Measurements from ENCODE around the gene CYB5D1.

DNA sequence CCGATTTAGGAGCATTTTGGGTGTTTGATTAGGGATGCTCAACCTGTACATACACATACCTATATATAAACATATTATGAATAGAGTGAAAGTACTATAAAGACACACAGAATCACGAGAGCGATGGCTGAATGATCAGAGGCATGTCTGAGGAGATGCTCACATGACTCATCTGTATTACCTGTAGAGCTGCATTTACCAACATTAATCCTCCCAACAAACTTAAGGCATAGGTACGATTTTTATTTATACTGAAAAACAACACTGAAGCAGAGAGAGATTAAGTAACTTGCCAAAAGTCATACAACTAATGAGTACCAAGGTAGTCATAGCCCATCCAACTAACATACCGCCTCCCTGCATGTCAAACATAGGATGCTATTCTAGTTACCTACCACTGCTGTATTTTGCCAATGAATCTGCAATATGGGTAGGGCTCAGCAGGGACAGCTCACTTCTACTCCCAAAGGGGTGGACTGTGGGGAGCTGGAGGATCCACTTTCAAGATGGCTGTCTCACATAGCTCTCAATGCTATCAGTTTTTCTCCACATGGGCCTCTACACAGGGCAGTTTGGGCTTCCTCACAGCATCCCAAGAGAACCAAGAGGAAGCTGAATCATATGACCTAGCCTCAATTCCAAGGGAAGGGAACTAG lies 7.3 kb downstream of the CYB5D1 start:
- TF ChIP-seq, protein P1, sequence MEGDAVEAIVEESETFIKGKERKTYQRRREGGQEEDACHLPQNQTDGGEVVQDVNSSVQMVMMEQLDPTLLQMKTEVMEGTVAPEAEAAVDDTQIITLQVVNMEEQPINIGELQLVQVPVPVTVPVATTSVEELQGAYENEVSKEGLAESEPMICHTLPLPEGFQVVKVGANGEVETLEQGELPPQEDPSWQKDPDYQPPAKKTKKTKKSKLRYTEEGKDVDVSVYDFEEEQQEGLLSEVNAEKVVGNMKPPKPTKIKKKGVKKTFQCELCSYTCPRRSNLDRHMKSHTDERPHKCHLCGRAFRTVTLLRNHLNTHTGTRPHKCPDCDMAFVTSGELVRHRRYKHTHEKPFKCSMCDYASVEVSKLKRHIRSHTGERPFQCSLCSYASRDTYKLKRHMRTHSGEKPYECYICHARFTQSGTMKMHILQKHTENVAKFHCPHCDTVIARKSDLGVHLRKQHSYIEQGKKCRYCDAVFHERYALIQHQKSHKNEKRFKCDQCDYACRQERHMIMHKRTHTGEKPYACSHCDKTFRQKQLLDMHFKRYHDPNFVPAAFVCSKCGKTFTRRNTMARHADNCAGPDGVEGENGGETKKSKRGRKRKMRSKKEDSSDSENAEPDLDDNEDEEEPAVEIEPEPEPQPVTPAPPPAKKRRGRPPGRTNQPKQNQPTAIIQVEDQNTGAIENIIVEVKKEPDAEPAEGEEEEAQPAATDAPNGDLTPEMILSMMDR (IDR thresholded peaks at IDR 0.05): no peak
- no peak for TF ChIP-seq ZFX (IDR thresholded peaks at IDR 0.05; ENCODE audit: borderline replicate concordance)

All from 22Rv1 (cell line).